C4-2B (cell line): Measurements from ENCODE around the gene TARP.

Experiments used
- H3K27ac ChIP-seq: fragments of 450-650 bp; 2 replicates; pipeline ENCODE4 v1.5.1; 2017
- CTCF ChIP-seq: fragments of 450-650 bp; conservative IDR thresholded peaks from 2 replicates; pipeline ENCODE4 v1.5.1; 2017; ENCODE audit warnings: mild to moderate bottlenecking
- ZFX ChIP-seq: fragments of 450-650 bp; IDR thresholded peaks from 2 replicates; pipeline ENCODE4 v1.6.1; 2017

TARP gene

GRCh38 chr7:38300175-38300574, 26.7 kb upstream of the TARP start:
- H3K27ac ChIP-seq, result no peak overlapping the region
- TF ChIP-seq CTCF, result no peak
- TF ChIP-seq ZFX, result no peak

GRCh38 chr7:38299275-38299931, 26.0 kb upstream of the TARP start:
- no peak for TF ChIP-seq ZFX
- TF ChIP-seq CTCF, result no peak
- H3K27ac ChIP-seq, result no peak overlapping the region

GRCh38 chr7:38296059-38296857, 22.8 kb upstream of the TARP start:
- H3K27ac ChIP-seq, result no peak overlapping the region
- no peak for TF ChIP-seq ZFX
- no peak for TF ChIP-seq CTCF

GRCh38 chr7:38294926-38295325, 21.5 kb upstream of the TARP start:
- no peak for TF ChIP-seq CTCF
- no peak for TF ChIP-seq ZFX
- H3K27ac ChIP-seq, result no peak overlapping the region

GRCh38 chr7:38292442-38292841, 19.0 kb upstream of the TARP start:
- H3K27ac ChIP-seq, result peak overlapping the region; percentile 66; the same call in 1 of the 2 replicates
- TF ChIP-seq CTCF (no peak), ZFX (no peak)

GRCh38 chr7:38291650-38292049, 18.2 kb upstream of the TARP start:
- no peak for TF ChIP-seq CTCF
- no peak for TF ChIP-seq ZFX
- peak overlapping the region; percentile 66 for H3K27ac ChIP-seq

GRCh38 chr7:38291117-38291647, 17.7 kb upstream of the TARP start:
- TF ChIP-seq CTCF, result no peak; the same call in 1 of the 2 replicates
- no peak for TF ChIP-seq ZFX
- H3K27ac ChIP-seq, result peak overlapping the region; percentile 66
